ENCODE data around the gene PIEZO2.

Gene PIEZO2

GRCh38 chr18:11024928-11025669, 124.3 kb downstream of the PIEZO2 start:
- DNase-seq, result no peak

- no peak for DNase-seq
These were observed 127.9 kb downstream of the PIEZO2 start for GRCh38 chr18:11021477-11021876.

GRCh38 chr18:11020877-11021414, 128.4 kb downstream of the PIEZO2 start:
- DNase-seq, result no peak

GRCh38 chr18:11020161-11020853, 129.1 kb downstream of the PIEZO2 start:
- no peak for DNase-seq

- DNase-seq, result no peak
These were observed 129.9 kb downstream of the PIEZO2 start for GRCh38 chr18:11019295-11020105.

GRCh38 chr18:11009869-11010268, 139.5 kb downstream of the PIEZO2 start:
- DNase-seq, result no peak

- no peak for DNase-seq
These were observed 140.2 kb downstream of the PIEZO2 start for GRCh38 chr18:11009147-11009546.

- DNase-seq, result no peak
These were observed 140.9 kb downstream of the PIEZO2 start for GRCh38 chr18:11008505-11008904.

- DNase-seq, result no peak
These were observed 143.8 kb downstream of the PIEZO2 start for GRCh38 chr18:11005528-11005927.

GRCh38 chr18:11004951-11005350, 144.4 kb downstream of the PIEZO2 start:
- DNase-seq, result no peak

GRCh38 chr18:11004294-11004693, 145.1 kb downstream of the PIEZO2 start:
- DNase-seq, result no peak

- no peak for DNase-seq
These were observed 146.6 kb downstream of the PIEZO2 start for GRCh38 chr18:11002796-11003195.

GRCh38 chr18:11002277-11002676, 147.1 kb downstream of the PIEZO2 start:
- no peak for DNase-seq

- DNase-seq, result no peak
These were observed 149.3 kb downstream of the PIEZO2 start for GRCh38 chr18:11000071-11000470.

- no peak for DNase-seq
These were observed 151.5 kb downstream of the PIEZO2 start for GRCh38 chr18:10997885-10998284.

GRCh38 chr18:10995550-10995949, 153.8 kb downstream of the PIEZO2 start:
- no peak for DNase-seq

- no peak for DNase-seq
These were observed 159.9 kb downstream of the PIEZO2 start for GRCh38 chr18:10989486-10989885.

GRCh38 chr18:10985689-10986088, 163.7 kb downstream of the PIEZO2 start:
- no peak for DNase-seq

- no peak for DNase-seq
These were observed 170.0 kb downstream of the PIEZO2 start for GRCh38 chr18:10979411-10979810.

GRCh38 chr18:10977042-10977441, 172.3 kb downstream of the PIEZO2 start:
- DNase-seq, result no peak

GRCh38 chr18:10973567-10974203, 175.7 kb downstream of the PIEZO2 start:
- DNase-seq, result no peak

- no peak for DNase-seq
These were observed 177.7 kb downstream of the PIEZO2 start for GRCh38 chr18:10971717-10972116.

GRCh38 chr18:10965119-10965518, 184.2 kb downstream of the PIEZO2 start:
- DNase-seq, result no peak

Measured in activated CD4-positive, CD25-positive, alpha-beta regulatory T cell (primary cell).